Ovary (tissue), 3 donors: ENCODE data around the gene PHC2.

Experiments
- CTCF ChIP-seq, 3 donors: fragments of 450-650 bp in 2 of 3; fragments of 200-600 bp in 1 of 3; IDR thresholded peaks; one replicate each; pipeline versions ENCODE4 v1.5.1 to v1.8.0; 2016 to 2022; ENCODE audit warnings: antibody characterized with exemption in 3 of 3, mild to moderate bottlenecking in 1 of 3
- EP300 ChIP-seq: sonication (generic); formaldehyde crosslinking; IDR thresholded peaks from one replicate; pipeline ENCODE4 v1.6.1; 2017; ENCODE audit warnings: antibody characterized with exemption
- donor health status: DM: no; HTN: no; CAD: no.

GRCh38 chr1:33344896-33345560 lies 85.9 kb downstream of the PHC2 start:
- TF ChIP-seq EP300 (no peak), CTCF (IDR thresholded peaks at IDR 0.05) (no peak)
